Endothelial cell (in vitro differentiated cells): ENCODE data around the gene PICK1. TPM values are rescaled to one million over a fixed set of nuclear protein-coding genes. Genes with fewer than 3 reads are reported as not detected.
A peak's percentile ranks its signal among the peaks of the same experiment; 100 is the strongest.

Experiments
- DNase-seq: peaks from one replicate; pipeline ENCODE4 v3.0.0; 2021; ENCODE audit warnings: low spot score
- H3K27ac Mint-ChIP-seq: one replicate; pipeline ENCODE4 v1.8.0; 2021; ENCODE audit warnings: mixed read lengths, inconsistent platforms; ENCODE audit not compliant: unreplicated experiment
- H3K27me3 Mint-ChIP-seq: one replicate; pipeline ENCODE4 v1.8.0; 2021; ENCODE audit warnings: mild to moderate bottlenecking, moderate library complexity, mixed read lengths, inconsistent platforms; ENCODE audit not compliant: unreplicated experiment
- H3K36me3 Mint-ChIP-seq: one replicate; pipeline ENCODE4 v1.8.0; 2021; ENCODE audit warnings: mild to moderate bottlenecking, low read depth, mixed read lengths, inconsistent platforms; ENCODE audit not compliant: unreplicated experiment
- H3K4me1 Mint-ChIP-seq: one replicate; pipeline ENCODE4 v1.8.0; 2021; ENCODE audit warnings: mild to moderate bottlenecking, mixed read lengths, inconsistent platforms; ENCODE audit not compliant: unreplicated experiment
- H3K4me3 Mint-ChIP-seq: one replicate; pipeline ENCODE4 v1.8.0; 2021; ENCODE audit warnings: mild to moderate bottlenecking, mixed read lengths, inconsistent platforms; ENCODE audit not compliant: unreplicated experiment
- H3K9me3 Mint-ChIP-seq: one replicate; pipeline ENCODE4 v1.8.0; 2021; ENCODE audit warnings: mixed read lengths, inconsistent platforms; ENCODE audit not compliant: unreplicated experiment
- total RNA-seq: library from RNA; stranded (reverse); fragmentation: NEBNext Ultra II Directional; extraction: Animal tissue kit (Norgen Biotek cat#: 25700); gene quantifications from one replicate; pipeline ENCODE4 v1.2.1, GENCODE V29; 2021; ENCODE audit not compliant: unreplicated experiment
- TF ChIP-seq, protein P1 (sequence below): fragments of 200-600 bp; sonication (generic); IDR thresholded peaks from one replicate; pipeline ENCODE4 v1.5.0; 2021; ENCODE audit warnings: antibody characterized with exemption; ENCODE audit not compliant: unreplicated experiment

Gene PICK1
- total RNA-seq, 1 donor from 2014 or later = 24.1 TPM

DNA sequence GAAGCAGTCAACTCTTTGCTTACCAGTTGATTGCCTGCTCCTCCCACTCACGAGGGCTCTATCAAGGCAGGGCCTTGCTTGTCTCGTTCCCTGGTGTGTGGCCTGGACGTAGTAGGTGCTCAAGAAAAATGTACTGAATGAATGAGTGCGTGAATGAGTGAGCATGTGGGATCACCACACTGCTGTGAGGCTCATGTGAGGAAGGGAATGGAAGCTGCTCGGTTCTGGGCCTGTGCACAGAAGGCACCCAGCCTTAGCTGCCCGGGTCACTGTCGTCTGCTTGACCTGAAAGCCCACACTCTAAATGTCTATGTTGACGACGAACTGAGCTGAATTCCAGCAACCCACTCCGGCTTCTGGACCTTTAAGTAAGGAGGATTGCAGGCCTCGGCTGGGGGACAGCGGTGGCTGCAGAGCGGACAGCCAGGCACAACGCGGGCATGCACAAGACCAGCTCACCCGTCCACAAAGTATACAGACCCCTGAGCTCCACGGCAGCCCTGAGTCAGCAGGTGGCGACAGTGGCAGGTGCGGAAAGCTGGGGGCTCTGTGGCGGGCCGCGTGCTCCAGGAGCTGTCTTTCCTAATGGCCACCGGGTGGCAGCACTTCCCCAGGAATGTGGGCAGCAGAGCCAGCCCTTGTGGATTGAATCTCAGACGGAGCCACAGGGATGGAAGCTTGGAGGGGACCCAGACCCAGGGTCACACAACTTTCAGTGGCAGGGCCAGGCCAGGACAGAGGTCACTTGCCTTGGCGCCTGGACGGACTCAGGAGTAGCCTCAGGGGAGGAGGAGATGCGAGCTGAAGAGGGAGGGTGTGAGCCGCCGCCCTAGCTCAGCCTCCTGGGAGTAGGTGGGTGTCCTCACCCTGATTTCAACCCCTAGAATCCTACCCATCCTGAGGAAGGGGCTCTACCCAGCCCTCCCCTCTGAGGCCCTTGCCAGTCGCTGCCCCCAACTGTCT is 5.0 kb upstream of the PICK1 start:
- peak; percentile 85 for DNase-seq
- no peaks in the 10 kb centered on the region for H3K36me3 Mint-ChIP-seq
- no peaks in the 10 kb centered on the region for H3K4me1 Mint-ChIP-seq
- H3K9me3 Mint-ChIP-seq = no peaks in the 10 kb centered on the region
- H3K27me3 Mint-ChIP-seq = peaks cover 5% of the 10 kb centered on the region
- H3K27ac Mint-ChIP-seq = no peak overlapping the region
- TF ChIP-seq, protein P1, sequence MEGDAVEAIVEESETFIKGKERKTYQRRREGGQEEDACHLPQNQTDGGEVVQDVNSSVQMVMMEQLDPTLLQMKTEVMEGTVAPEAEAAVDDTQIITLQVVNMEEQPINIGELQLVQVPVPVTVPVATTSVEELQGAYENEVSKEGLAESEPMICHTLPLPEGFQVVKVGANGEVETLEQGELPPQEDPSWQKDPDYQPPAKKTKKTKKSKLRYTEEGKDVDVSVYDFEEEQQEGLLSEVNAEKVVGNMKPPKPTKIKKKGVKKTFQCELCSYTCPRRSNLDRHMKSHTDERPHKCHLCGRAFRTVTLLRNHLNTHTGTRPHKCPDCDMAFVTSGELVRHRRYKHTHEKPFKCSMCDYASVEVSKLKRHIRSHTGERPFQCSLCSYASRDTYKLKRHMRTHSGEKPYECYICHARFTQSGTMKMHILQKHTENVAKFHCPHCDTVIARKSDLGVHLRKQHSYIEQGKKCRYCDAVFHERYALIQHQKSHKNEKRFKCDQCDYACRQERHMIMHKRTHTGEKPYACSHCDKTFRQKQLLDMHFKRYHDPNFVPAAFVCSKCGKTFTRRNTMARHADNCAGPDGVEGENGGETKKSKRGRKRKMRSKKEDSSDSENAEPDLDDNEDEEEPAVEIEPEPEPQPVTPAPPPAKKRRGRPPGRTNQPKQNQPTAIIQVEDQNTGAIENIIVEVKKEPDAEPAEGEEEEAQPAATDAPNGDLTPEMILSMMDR = peak; percentile 80
- no peak overlapping the region for H3K4me3 Mint-ChIP-seq

GRCh38 chr22:38062791-38063190 is 5.6 kb downstream of the PICK1 start:
- no peak for DNase-seq
- H3K4me3 Mint-ChIP-seq = no peak overlapping the region
- H3K27ac Mint-ChIP-seq = no peak overlapping the region
- H3K27me3 Mint-ChIP-seq = peaks cover 2% of the 10 kb centered on the region
- H3K36me3 Mint-ChIP-seq = peaks cover 12% of the 10 kb centered on the region
- no peaks in the 10 kb centered on the region for H3K4me1 Mint-ChIP-seq
- no peaks in the 10 kb centered on the region for H3K9me3 Mint-ChIP-seq
- TF ChIP-seq, protein P1 = no peak

GRCh38 chr22:38065539-38065938 is 8.3 kb downstream of the PICK1 start:
- Mint-ChIP-seq H3K4me3 (no peak overlapping the region), H3K27me3 (peaks cover 5% of the 10 kb centered on the region), H3K9me3 (no peaks in the 10 kb centered on the region), H3K27ac (no peak overlapping the region), H3K4me1 (no peaks in the 10 kb centered on the region), H3K36me3 (peaks cover 7% of the 10 kb centered on the region)
- TF ChIP-seq, protein P1 = no peak
- no peak for DNase-seq

GRCh38 chr22:38066381-38067027 is 9.3 kb downstream of the PICK1 start:
- H3K4me1 Mint-ChIP-seq = no peaks in the 10 kb centered on the region
- H3K27me3 Mint-ChIP-seq = peaks cover 5% of the 10 kb centered on the region
- H3K36me3 Mint-ChIP-seq = peaks cover 7% of the 10 kb centered on the region
- H3K27ac Mint-ChIP-seq = no peak overlapping the region
- TF ChIP-seq, protein P1 = no peak
- no peak for DNase-seq
- H3K4me3 Mint-ChIP-seq = no peak overlapping the region
- no peaks in the 10 kb centered on the region for H3K9me3 Mint-ChIP-seq

DNA sequence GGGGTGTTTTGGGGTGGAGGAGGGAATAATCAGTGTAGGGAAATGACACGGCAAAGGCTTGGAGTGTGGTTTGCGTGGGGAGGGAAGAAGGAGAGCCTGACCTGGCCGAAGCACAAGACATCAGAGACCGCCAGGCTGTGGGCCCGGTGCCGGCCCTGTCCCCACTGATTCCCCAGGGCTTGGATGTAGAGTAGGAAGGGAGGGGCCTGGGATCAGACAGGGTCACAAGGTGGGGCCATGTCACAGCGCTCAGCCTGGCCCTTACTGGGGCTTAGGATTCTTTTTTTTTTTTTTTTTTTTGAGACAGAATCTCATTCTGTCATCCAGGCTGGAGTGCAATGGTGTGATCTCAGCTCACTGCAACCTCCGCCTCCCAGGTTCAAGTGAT is 9.8 kb downstream of the PICK1 start:
- H3K4me3 Mint-ChIP-seq = no peak overlapping the region
- TF ChIP-seq, protein P1 = no peak
- no peak for DNase-seq
- H3K27ac Mint-ChIP-seq = no peak overlapping the region
- peaks cover 7% of the 10 kb centered on the region for H3K36me3 Mint-ChIP-seq
- peaks cover 5% of the 10 kb centered on the region for H3K27me3 Mint-ChIP-seq
- no peaks in the 10 kb centered on the region for H3K9me3 Mint-ChIP-seq
- no peaks in the 10 kb centered on the region for H3K4me1 Mint-ChIP-seq
